ENCODE measurements around the gene NT5C3B. TPM values are rescaled to one million over a fixed set of nuclear protein-coding genes. Genes with fewer than 3 reads are reported as not detected.
"Not testable (repeated sequence)": the region's sequence is repeated elsewhere in the genome, so short reads cannot be mapped to it uniquely, and the experiment has no call there.

Gene NT5C3B
- total RNA-seq = 59.9 and 62.0 TPM in 2 replicates

DNA sequence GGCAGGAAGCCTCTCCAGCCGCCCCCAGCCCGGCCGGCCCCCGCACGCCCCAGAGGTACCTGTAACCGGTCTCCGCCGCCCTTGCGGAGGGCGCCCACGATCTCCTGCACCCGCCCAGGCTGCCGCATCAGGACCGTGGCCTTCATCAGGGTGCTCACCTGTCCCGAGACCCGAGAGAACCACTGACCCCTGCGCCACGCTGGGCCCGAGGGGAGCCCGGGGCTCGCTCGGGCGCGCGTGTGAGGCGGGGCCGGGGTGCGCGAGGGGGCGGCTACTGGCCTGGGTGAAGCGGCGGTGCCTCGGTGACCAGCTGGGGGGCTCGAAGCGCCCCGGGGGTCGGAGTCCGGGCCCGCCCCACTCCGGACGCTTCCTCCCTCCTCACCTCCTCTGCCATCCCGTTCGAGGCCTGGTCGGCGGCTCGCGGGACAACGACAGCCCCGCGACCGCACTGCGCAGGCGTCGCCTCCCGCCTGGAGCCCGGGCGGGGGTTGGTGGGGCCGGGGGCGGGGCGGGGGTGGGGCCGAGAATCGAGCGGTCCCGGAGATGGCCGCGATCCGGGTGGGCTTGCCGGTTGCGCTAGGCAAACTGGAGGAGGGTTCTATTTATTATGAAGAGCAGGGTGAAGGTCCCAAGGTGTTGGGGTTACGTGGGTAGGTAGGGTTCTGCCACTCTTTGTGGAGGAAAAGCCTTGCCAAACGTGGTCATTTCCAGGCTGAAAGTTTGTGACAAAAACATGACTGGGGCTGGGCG, at the start of gene NT5C3B:
Gene NT5C3B (minus strand): TSS at position 433 of the 750 bp plus-strand sequence. CDS start 39 bp downstream, at position 394.
- no peaks in the 10 kb centered on the region for H3K9me3 Mint-ChIP-seq
- intact Hi-C loops (cut with micrococcal nuclease) = no loop called here
- peak within 1 kb of the TSS; percentile 64 for H3K27ac Mint-ChIP-seq
- H3K36me3 Mint-ChIP-seq (ENCODE audit: low read depth) = peaks cover 26% of the 10 kb centered on the region
- peak within 1 kb of the TSS; percentile 81 for H3K4me3 Mint-ChIP-seq (ENCODE audit: low read depth)
- peaks cover 16% of the 10 kb centered on the region for H3K4me1 Mint-ChIP-seq (ENCODE audit: low read depth)
- H3K27me3 Mint-ChIP-seq (ENCODE audit: low read depth) = peaks cover 8% of the 10 kb centered on the region
- peak; percentile 54 for DNase-seq (ENCODE audit: low spot score)

DNA sequence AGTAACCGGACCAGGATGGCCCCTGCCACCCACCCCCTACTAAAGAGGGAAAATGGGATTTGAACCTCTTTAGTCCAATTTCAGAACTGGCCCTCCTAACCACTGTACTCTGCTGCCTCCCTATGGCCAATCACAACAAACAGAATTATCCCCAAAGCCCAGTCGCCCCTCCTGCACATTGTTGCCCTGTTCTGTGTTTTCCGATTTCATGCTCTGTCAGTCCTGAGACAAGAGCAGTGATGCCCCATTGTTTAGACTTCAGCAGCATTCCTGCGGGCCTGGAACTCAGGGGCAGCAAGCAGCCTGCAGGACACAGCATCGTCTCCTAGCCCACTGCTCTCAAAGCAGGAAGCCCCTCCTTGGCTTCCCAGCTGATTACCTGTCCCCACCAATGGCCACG, 49.7 kb upstream of the NT5C3B start:
- peaks cover 66% of the 10 kb centered on the region for H3K36me3 Mint-ChIP-seq (ENCODE audit: low read depth)
- no peaks in the 10 kb centered on the region for H3K9me3 Mint-ChIP-seq
- intact Hi-C loops (cut with micrococcal nuclease) = loop anchor here (1.0 kb wide), 1 partner anchor 147 kb away; no protein-coding TSS in a partner anchor
- H3K4me1 Mint-ChIP-seq (ENCODE audit: low read depth) = peaks cover 3% of the 10 kb centered on the region
- DNase-seq (ENCODE audit: low spot score) = no peak
- no peak overlapping the region for H3K27ac Mint-ChIP-seq
- H3K4me3 Mint-ChIP-seq (ENCODE audit: low read depth) = no peak overlapping the region
- no peaks in the 10 kb centered on the region for H3K27me3 Mint-ChIP-seq (ENCODE audit: low read depth)

DNA sequence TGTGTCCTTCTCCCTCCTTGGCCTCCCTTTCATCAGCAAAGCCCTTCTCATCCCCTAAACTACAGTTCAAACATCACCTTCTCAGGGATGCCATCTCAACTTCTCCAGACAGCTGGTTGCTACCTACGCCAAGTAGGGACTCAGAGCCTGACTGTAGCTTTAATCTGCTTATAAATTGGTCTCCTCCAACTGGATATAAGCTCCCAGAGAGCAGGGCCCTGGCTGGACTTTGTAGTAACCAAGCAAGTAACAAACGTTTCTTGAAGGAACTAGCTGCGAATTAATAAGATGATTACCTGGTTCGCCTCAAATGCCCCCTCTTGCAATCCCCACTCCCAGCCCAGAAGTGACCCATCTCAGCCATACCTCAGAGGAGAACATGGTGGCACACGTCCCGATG, 46.7 kb upstream of the NT5C3B start:
- DNase-seq (ENCODE audit: low spot score) = no peak
- peaks cover 7% of the 10 kb centered on the region for H3K4me1 Mint-ChIP-seq (ENCODE audit: low read depth)
- intact Hi-C loops (cut with micrococcal nuclease) = no loop called here
- no peaks in the 10 kb centered on the region for H3K9me3 Mint-ChIP-seq
- peaks cover 69% of the 10 kb centered on the region for H3K36me3 Mint-ChIP-seq (ENCODE audit: low read depth)
- no peak overlapping the region for H3K4me3 Mint-ChIP-seq (ENCODE audit: low read depth)
- no peaks in the 10 kb centered on the region for H3K27me3 Mint-ChIP-seq (ENCODE audit: low read depth)
- H3K27ac Mint-ChIP-seq = peak overlapping the region; percentile 20

DNA sequence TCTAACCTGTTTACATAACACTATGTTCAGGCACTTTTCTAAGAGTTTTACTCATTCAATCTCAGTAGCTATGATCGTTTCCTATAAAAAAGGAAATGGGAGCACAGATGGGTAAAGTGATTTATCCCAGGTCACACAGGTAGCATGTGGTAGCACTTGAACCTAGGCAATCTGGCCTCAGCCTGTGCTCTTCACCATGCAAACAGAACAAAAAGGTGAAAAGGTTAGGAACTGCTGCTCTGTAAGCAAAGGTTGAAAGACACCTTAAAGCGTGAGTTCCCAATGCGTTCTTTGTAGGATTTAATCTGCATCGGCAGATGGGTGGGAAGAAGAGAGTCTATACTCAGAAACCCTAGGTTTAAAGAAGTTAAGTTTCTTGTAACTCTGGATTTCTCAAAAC, 44.1 kb upstream of the NT5C3B start:
- peaks cover 7% of the 10 kb centered on the region for H3K4me1 Mint-ChIP-seq (ENCODE audit: low read depth)
- DNase-seq (ENCODE audit: low spot score) = no peak
- intact Hi-C loops (cut with micrococcal nuclease) = no loop called here
- no peak overlapping the region for H3K4me3 Mint-ChIP-seq (ENCODE audit: low read depth)
- no peaks in the 10 kb centered on the region for H3K9me3 Mint-ChIP-seq
- no peaks in the 10 kb centered on the region for H3K27me3 Mint-ChIP-seq (ENCODE audit: low read depth)
- peaks cover 63% of the 10 kb centered on the region for H3K36me3 Mint-ChIP-seq (ENCODE audit: low read depth)
- no peak overlapping the region for H3K27ac Mint-ChIP-seq

DNA sequence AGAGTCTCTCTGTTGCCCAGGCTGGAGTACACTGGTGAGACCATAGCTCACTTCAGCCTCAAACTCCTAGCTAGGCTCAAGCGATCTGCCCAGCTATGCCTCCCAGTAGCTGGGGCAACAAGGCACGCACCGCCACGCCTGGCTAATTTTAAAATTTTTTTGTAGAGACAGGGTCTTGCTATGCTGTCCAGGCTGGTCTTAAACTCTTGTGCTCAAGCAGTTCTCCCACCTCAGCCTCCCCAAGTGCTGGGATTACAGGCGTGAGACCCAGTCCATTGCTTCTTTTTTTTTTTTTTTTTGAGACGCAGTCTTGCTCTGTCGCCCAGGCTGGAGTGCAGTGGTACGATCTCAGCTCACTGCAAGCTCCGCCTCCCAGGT, 38.2 kb upstream of the NT5C3B start:
- peaks cover 82% of the 10 kb centered on the region for H3K36me3 Mint-ChIP-seq (ENCODE audit: low read depth)
- intact Hi-C loops (cut with micrococcal nuclease); H3K9me3 Mint-ChIP-seq: not testable (repeated sequence)

DNA sequence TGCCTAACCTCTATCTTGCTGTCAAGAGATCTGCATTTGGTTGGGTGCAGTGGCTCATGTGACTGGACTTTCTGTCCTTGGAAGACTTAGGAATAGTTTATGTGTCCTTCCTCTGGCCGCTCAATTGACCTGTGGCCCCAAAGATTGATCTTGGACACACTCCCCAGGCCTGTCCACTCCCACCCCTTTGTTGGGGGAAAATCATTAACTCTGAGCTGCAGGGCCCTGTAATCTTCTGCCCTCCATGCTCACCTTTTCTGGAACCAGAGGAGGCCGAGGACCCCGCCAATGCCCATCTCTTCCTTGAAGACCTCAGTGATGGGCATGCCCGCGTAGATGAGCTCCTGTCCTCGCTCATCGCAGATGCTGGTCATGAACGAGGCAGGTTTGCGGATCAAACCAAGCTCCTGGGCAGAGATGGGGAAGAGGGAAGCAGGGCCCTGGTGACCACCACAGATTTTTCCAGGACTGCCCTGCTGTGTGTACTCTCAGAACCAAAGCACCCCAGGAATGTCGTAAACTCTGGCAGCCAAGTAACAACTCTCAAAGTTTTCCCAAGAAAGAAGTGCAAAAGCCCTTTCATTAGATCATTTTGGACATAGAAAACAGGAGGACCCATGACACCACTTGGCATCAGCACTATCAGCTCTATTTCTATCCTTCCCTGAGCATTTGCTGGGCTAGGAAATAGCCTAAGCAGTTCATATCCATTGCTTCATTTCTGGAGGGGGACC, 37.7 kb upstream of the NT5C3B start:
- no peak for DNase-seq (ENCODE audit: low spot score)
- H3K9me3 Mint-ChIP-seq = no peaks in the 10 kb centered on the region
- H3K27me3 Mint-ChIP-seq (ENCODE audit: low read depth) = no peaks in the 10 kb centered on the region
- no peak overlapping the region for H3K4me3 Mint-ChIP-seq (ENCODE audit: low read depth)
- H3K36me3 Mint-ChIP-seq (ENCODE audit: low read depth) = peaks cover 84% of the 10 kb centered on the region
- intact Hi-C loops (cut with micrococcal nuclease) = no loop called here
- peaks cover 31% of the 10 kb centered on the region for H3K4me1 Mint-ChIP-seq (ENCODE audit: low read depth)
- H3K27ac Mint-ChIP-seq = no peak overlapping the region

More for the DNA sequence above, 38.2 kb upstream of the NT5C3B start:
- not testable (repeated sequence) for H3K4me3 Mint-ChIP-seq (ENCODE audit: low read depth); DNase-seq (ENCODE audit: low spot score); H3K27ac Mint-ChIP-seq; H3K27me3 Mint-ChIP-seq (ENCODE audit: low read depth)
- peaks cover 26% of the 10 kb centered on the region for H3K4me1 Mint-ChIP-seq (ENCODE audit: low read depth)

DNA sequence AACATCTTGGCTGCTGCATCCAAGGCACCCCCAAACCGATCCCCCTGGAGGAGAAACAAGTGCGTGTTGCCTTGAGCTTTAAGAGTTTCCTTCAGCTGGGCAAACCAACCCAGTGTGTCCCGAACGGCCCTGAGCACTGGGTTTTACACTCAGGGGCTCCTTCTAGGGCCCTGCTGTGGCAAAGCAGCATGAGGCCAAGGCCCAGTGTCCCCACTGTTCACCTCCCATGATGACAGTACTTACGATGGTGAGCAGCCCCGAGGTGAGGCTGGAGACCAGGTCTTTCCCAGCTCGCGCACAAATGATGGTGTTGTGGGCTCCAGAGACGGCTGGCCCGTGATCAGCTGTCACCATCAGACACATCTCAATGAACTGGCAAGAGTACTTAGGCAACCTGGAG, 35.8 kb upstream of the NT5C3B start:
- Mint-ChIP-seq H3K36me3 (ENCODE audit: low read depth) (peaks cover 84% of the 10 kb centered on the region), H3K27ac (peak overlapping the region; percentile 75), H3K4me1 (ENCODE audit: low read depth) (peaks cover 47% of the 10 kb centered on the region), H3K4me3 (ENCODE audit: low read depth) (no peak overlapping the region), H3K9me3 (no peaks in the 10 kb centered on the region), H3K27me3 (ENCODE audit: low read depth) (no peaks in the 10 kb centered on the region)
- intact Hi-C loops (cut with micrococcal nuclease) = no loop called here
- DNase-seq (ENCODE audit: low spot score) = no peak

DNA sequence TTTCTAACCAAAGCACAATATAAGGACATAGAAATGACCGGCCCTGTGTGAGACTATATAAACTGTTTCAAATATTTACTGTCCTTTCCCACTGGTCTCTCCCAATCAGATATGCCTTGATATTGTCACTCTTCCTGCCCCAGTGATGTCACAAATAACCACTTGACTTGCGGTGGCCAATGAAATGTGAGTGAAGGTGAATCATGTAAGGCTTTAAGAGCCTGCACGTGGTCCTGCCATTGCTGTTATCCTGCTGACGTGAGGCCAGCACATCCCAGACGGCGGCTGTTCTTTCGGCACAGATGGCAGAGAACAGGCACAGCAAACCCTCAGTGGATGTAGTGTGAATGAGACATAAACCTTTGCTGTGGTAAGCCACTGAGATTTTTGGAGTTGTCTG, 34.6 kb upstream of the NT5C3B start:
- Mint-ChIP-seq H3K4me1 (ENCODE audit: low read depth) (peaks cover 52% of the 10 kb centered on the region), H3K27me3 (ENCODE audit: low read depth) (no peaks in the 10 kb centered on the region), H3K27ac (peak overlapping the region; percentile 98), H3K9me3 (no peaks in the 10 kb centered on the region), H3K4me3 (ENCODE audit: low read depth) (no peak overlapping the region), H3K36me3 (ENCODE audit: low read depth) (peaks cover 83% of the 10 kb centered on the region)
- intact Hi-C loops (cut with micrococcal nuclease) = no loop called here
- DNase-seq (ENCODE audit: low spot score) = no peak

DNA sequence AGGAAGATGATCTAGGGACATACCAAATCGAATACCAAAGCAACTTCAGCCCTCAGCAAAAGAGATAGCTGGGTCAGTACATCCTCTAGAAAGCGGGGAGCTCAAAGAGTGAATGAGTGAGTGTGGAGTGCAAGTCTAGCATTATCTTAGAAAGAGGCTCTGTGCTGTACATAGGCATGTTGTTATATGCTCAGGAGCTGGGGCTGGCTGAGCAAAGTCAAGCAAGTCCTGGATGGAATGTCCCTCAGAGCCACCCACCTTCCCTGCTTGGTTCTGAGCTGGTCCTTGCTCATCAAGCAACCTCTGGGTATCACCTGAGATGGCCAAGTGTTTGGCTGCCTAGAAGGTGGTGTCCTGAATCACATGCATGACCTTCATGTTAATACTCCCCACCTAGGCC, 34.1 kb upstream of the NT5C3B start:
- Mint-ChIP-seq H3K9me3 (no peaks in the 10 kb centered on the region), H3K27me3 (ENCODE audit: low read depth) (no peaks in the 10 kb centered on the region), H3K36me3 (ENCODE audit: low read depth) (peaks cover 85% of the 10 kb centered on the region), H3K27ac (peak overlapping the region; percentile 98), H3K4me1 (ENCODE audit: low read depth) (peaks cover 55% of the 10 kb centered on the region), H3K4me3 (ENCODE audit: low read depth) (no peak overlapping the region)
- no peak for DNase-seq (ENCODE audit: low spot score)
- intact Hi-C loops (cut with micrococcal nuclease) = no loop called here

DNA sequence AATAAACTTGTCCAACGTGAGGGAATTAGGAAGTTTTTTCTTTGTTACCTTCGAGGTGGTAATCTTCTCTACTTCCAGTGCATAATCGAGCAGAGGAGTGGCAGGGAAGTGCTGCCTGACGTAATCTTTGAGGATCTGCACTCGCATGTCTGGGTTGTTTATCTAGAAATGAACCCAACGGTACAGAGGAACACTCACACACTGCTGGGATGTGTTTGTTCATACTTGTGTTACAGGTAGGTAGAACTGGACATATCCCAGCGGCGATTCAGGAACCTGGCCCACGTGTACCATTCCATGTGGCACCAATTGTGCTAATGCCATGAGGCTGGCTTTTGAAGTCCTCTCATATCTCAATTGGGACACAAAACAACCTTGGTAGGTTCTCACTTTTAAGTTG, 33.4 kb upstream of the NT5C3B start:
- peak overlapping the region; percentile 98 for H3K27ac Mint-ChIP-seq
- peaks cover 55% of the 10 kb centered on the region for H3K4me1 Mint-ChIP-seq (ENCODE audit: low read depth)
- no peaks in the 10 kb centered on the region for H3K27me3 Mint-ChIP-seq (ENCODE audit: low read depth)
- peak overlapping the region; percentile 67 for H3K4me3 Mint-ChIP-seq (ENCODE audit: low read depth)
- intact Hi-C loops (cut with micrococcal nuclease) = loop anchor here (2.0 to 10.0 kb wide), 5 partner anchors 59 to 403 kb away; partner anchors contain the start of genes DNAJC7, HAP1, ODAD4 and P3H4
- DNase-seq (ENCODE audit: low spot score) = no peak
- no peaks in the 10 kb centered on the region for H3K9me3 Mint-ChIP-seq
- peaks cover 80% of the 10 kb centered on the region for H3K36me3 Mint-ChIP-seq (ENCODE audit: low read depth)

DNA sequence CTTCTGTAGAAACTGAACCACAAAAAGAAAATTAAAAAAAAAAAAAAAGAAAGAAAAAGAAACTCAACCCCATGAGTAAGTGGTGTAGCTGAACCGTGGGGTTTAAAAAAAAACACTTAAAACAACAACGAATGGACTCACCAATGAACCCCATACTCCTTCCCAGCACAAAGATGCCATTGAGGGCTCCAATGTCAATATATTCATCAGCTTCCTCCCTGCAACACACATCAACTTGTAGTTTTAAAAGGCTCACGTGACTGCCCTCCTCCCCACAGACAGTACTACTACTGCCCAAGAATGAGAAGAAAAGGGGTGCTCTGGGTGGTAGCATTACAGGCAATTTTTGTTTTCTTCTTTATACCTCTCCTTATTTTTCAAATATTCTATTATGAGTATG, 32.5 kb upstream of the NT5C3B start:
- no peak for DNase-seq (ENCODE audit: low spot score)
- intact Hi-C loops (cut with micrococcal nuclease) = loop anchor here (2.0 to 10.0 kb wide), 5 partner anchors 58 to 404 kb away; partner anchors contain the start of genes DNAJC7, HAP1, ODAD4 and P3H4
- H3K9me3 Mint-ChIP-seq = no peaks in the 10 kb centered on the region
- peaks cover 73% of the 10 kb centered on the region for H3K36me3 Mint-ChIP-seq (ENCODE audit: low read depth)
- H3K27ac Mint-ChIP-seq = peak overlapping the region; percentile 98
- peaks cover 55% of the 10 kb centered on the region for H3K4me1 Mint-ChIP-seq (ENCODE audit: low read depth)
- peak overlapping the region; percentile 67 for H3K4me3 Mint-ChIP-seq (ENCODE audit: low read depth)
- H3K27me3 Mint-ChIP-seq (ENCODE audit: low read depth) = no peaks in the 10 kb centered on the region

DNA sequence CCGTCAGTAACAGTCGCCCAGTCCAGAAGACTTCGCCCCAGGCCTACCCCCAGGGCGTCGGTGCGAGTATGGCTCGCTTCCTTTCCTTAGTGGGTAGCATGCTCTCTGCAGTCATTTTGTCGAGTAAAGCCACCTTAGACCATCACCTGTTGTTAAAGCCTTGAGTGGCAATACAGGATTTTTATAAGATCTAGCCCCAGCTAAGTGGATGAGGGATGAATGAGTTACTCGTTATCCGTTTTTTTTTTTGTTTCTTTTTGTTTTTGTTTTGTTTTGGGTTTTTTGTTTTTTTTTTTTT, 29.5 kb upstream of the NT5C3B start:
- Mint-ChIP-seq H3K27ac (peak overlapping the region; percentile 81), H3K36me3 (ENCODE audit: low read depth) (peaks cover 48% of the 10 kb centered on the region), H3K4me1 (ENCODE audit: low read depth) (peaks cover 49% of the 10 kb centered on the region), H3K9me3 (no peaks in the 10 kb centered on the region), H3K4me3 (ENCODE audit: low read depth) (peak overlapping the region; percentile 75), H3K27me3 (ENCODE audit: low read depth) (no peaks in the 10 kb centered on the region)
- DNase-seq (ENCODE audit: low spot score) = no peak
- intact Hi-C loops (cut with micrococcal nuclease) = loop anchor here (2.0 to 10.0 kb wide), 5 partner anchors 53 to 407 kb away; partner anchors contain the start of genes ACLY, DNAJC7, HAP1 and ODAD4
